ENCODE results near the gene SEMA3B. TPM values are rescaled to one million over a fixed set of nuclear protein-coding genes. Genes with fewer than 3 reads are reported as not detected.

SEMA3B gene
- total RNA-seq, 1 experiment from 2014 or later: 7.3 TPM

GRCh38 chr3:50232303-50232702 lies 36.6 kb upstream of the SEMA3B start:
- POLR2A ChIA-PET: no interaction called here
- peaks cover 24% of the 10 kb centered on the region for H3K4me1 Mint-ChIP-seq

More at GRCh38 chr3:50232303-50232702, 36.6 kb upstream of the SEMA3B start:
- Mint-ChIP-seq H3K27me3 (ENCODE audit: low read depth) (no peaks in the 10 kb centered on the region), H3K27ac (no peak overlapping the region), H3K36me3 (no peaks in the 10 kb centered on the region), H3K9me3 (no peaks in the 10 kb centered on the region), H3K4me3 (no peak overlapping the region)
- DNase-seq (ENCODE audit: low spot score) (no peak), ATAC-seq (no peak)
- CTCF ChIA-PET: interaction anchor here (2.5 kb wide), 1 partner anchor 15 kb away, joined by 13 read pairs; no protein-coding TSS in a partner anchor
- TF ChIP-seq ZNF512 (CRISPR knock-in tag; IDR thresholded peaks at IDR 0.05; ENCODE audit: borderline replicate concordance) (no peak), RORB (CRISPR knock-in tag; IDR thresholded peaks at IDR 0.05) (no peak), ZMAT4 (CRISPR knock-in tag; IDR thresholded peaks at IDR 0.05) (no peak), USF2 (CRISPR knock-in tag; IDR thresholded peaks at IDR 0.05) (no peak), E2F1 (CRISPR knock-in tag; IDR thresholded peaks at IDR 0.05) (no peak), JUN (CRISPR knock-in tag; IDR thresholded peaks at IDR 0.05) (no peak), SMAD4 (CRISPR knock-in tag; IDR thresholded peaks at IDR 0.05) (no peak), MLX (CRISPR knock-in tag; IDR thresholded peaks at IDR 0.05) (no peak), NR3C1 (CRISPR knock-in tag; conservative IDR thresholded peaks at IDR 0.05; ENCODE audit: low read depth) (no peak), NR1H2 (CRISPR knock-in tag; IDR thresholded peaks at IDR 0.05) (no peak), IRF2 (CRISPR knock-in tag; IDR thresholded peaks at IDR 0.05; ENCODE audit: borderline replicate concordance, low read depth) (no peak), ZNF416 (CRISPR knock-in tag; IDR thresholded peaks at IDR 0.05) (no peak), ZNF425 (CRISPR knock-in tag; conservative IDR thresholded peaks at IDR 0.05) (no peak), ZNF232 (CRISPR knock-in tag; IDR thresholded peaks at IDR 0.05) (no peak), GABPB1 (CRISPR knock-in tag; IDR thresholded peaks at IDR 0.05) (no peak), GRHL2 (CRISPR knock-in tag; IDR thresholded peaks at IDR 0.05; ENCODE audit: insufficient replicate concordance, severe bottlenecking) (no peak), ETV6 (CRISPR knock-in tag; IDR thresholded peaks at IDR 0.05) (no peak), ATF3 (CRISPR knock-in tag; conservative IDR thresholded peaks at IDR 0.05) (no peak), GTF2I (CRISPR knock-in tag; conservative IDR thresholded peaks at IDR 0.05) (no peak), ZNF671 (CRISPR knock-in tag; IDR thresholded peaks at IDR 0.05) (no peak)
